HG03139 (cell line): ENCODE data around the gene TBC1D22B.

Experiments used
- ATAC-seq: cut with Tn5 transposase; IDR thresholded peaks from one replicate; pipeline ENCODE4 v1.9.1; 2021; ENCODE audit not compliant: unreplicated experiment

TBC1D22B gene, protein sequence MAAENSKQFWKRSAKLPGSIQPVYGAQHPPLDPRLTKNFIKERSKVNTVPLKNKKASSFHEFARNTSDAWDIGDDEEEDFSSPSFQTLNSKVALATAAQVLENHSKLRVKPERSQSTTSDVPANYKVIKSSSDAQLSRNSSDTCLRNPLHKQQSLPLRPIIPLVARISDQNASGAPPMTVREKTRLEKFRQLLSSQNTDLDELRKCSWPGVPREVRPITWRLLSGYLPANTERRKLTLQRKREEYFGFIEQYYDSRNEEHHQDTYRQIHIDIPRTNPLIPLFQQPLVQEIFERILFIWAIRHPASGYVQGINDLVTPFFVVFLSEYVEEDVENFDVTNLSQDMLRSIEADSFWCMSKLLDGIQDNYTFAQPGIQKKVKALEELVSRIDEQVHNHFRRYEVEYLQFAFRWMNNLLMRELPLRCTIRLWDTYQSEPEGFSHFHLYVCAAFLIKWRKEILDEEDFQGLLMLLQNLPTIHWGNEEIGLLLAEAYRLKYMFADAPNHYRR

DNA sequence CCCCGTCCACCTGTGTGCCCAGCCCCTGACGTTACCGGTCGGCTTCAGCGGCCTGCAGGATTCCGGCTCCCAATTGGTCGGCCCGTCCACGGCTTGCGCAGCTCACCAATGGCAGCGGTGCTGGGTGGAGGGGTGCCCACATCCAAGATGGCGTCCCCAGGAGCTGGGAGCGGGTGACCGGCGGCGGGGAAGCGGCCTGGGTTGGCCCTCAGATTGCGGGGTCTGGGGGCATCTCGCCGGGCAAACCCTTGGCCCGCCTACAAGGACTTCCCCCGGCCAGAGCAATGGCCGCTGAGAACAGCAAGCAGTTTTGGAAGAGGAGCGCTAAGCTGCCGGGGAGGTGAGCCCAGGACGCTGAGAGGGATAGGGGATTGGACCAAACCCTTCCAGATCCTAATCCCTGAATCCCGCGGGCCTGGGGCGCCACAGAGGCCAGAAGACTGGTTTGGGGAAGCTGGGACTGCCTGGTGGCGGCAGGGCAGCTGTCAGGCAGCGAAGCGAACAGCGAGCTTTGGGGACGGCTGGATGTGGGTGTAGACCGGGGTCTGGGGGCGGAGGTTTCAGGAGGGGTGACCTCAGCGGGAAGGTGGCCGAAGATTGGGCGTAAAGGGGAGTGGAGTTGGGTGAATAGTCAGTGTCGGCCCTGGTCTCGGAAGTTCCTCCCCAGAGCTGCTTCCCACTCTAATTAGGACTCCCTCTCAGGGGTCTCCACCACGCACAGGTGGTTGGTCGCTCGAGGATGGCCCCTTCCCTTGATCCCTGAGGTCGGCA lies at the start of gene TBC1D22B, which contains the start of gene TMEM217:
Gene TBC1D22B, plus strand, starts transcription at position 139 of the 771 bp plus-strand sequence. Its CDS starts 146 bp downstream, at position 285.
Gene TMEM217, minus strand, starts transcription at position 511 of the 771 bp plus-strand sequence. CDS start 39,114 bp downstream, outside the sequence.
- peak; percentile 93 for ATAC-seq

DNA sequence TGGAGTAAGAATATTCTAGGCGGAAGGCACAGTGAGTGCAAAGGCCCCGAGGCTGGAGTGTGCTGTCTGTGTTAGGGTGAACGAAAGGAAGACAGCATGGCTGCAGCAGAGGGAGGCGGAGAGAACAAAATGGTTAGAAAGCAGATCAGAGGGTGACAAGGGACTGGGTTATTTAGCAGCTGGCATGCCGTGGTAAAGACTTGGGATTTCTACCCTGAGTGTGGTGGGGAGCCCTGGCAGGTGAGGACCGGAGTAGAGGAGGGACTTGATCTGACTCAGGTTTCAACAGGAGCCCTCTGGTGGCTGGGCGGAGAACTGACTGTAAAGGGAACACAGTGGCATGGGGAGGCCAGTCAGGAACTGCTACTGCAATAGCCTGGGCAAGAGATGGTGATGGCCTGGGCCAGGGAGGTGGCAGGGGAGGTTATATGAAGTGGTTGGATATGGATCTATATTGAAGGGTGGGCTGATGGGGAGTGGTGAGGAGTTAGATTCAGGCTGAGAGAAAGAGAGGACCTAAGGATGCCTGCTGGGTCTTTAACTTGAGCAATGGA lies 49.6 kb upstream of the TBC1D22B start:
- peak; percentile 48 for ATAC-seq

DNA sequence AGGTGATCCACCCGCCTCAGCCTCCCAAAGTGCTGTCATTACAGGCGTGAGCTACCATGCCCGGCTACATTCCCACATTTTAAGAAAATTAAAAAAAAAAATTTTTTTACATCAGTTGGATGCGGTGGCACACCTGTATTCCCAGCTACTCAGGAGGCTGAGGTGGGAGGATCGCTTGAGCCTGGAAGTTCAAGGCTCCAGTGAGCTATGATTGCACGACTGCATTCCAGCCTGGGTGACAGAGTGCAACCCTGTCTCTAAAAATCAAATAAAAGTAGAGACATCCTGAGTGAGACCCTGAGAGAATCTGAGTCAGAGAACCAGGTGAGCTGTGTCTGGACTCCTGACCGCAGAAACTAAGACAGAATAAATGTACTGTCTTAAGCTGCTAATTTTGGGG lies 48.8 kb upstream of the TBC1D22B start:
- no peak for ATAC-seq

DNA sequence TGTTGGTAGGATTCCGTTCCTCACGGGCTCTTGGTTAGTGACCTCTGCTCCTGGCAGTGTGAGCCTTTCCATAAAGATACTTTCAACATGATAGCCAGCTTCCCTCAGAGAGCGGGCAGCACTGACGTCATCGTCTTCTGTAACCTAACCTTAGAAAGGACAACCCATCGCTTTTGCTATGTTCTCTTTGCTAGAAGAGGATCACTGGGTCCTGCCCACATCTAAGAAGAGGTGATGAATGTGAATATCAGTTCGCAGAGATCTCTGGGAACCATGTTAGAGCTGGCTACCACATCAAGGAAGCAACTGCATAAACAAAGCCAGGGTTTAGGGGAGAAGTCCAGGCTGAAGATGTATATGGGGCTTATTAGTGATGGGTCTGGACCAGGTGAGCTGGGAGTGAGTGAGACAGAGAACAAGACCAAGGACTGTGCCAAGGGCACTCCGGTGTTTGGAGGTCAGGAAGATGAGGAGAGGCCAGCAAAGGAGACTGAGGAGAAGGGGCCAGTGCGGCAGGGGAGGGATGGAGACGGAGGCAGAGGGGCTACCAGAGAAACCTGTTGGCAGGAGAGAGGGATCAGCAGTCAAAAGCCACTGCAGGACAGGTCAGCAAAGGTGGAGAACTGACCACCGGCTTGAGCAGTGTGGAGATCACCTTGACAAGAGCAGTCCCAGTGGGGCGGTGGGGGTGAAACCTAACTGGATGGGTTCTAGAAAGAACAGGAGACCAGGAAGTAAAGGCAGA lies 47.9 kb upstream of the TBC1D22B start:
- no peak for ATAC-seq

DNA sequence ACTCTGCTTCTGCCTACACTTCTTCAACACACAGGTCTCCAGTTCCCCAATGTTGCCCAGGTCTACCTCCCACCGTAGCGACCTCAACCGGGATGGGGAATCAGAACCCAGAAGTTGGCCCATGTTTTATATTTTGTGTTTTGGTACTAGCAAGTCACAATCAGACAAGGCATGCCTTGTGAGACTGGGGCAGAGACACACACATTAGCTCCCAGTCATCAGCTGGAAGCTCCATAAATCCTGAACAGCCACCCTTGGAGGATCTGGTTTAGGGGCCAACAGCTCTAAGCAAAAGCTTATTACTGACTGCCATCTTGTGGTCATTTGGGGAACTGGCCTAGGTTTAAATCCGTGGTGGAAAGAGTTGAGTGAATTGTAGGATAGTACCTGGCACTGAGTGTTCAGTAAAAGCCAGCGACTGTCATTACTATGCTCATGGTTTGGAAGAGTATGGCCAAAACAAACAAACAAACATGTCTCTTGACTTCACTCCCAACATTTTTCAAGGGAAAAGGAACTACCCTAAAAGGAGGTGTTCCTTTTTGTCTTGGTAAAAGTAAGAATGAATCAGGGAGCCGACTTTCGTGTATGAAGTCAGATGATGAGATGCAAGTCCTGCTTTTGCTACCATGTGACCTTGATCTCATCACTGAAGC lies 47.1 kb upstream of the TBC1D22B start:
- no peak for ATAC-seq

DNA sequence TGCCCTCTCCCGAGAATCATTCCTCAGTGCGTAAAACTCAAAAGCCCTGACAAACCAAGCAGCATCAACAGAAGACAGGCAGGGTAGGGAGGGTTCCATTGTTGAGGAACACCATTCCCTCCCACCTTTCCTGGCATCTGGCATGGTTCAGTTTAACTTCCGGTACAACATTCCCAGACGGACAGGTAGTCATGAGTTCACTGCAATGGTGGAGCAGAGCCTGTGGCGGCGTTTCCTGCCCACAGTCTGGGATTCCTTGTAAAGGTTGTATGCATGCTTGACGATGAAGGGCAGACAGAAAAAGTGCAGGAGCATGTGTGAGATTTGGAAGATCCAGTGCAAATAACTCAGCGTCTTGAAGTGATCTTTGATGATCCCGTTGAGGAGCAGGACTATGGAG lies 45.3 kb upstream of the TBC1D22B start:
- no peak for ATAC-seq

DNA sequence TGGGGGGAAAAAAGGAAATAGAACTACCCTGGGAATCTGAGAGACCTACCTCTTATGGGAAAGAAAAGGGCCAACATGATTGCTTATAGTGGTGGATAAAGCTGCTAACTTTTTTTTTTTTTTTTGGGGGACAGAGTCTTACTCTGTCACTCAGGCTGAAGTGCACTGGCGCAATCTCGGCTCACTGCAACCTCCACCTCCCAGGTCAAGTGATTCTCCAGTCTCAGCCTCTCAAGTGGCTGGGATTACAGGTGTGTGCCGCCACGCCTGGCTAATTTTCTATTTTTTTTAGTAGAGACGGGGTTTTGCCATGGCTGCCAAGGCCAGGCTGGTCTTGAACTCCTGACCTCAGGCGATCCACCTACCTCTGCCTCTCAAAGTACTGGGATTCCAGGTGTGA lies 39.5 kb upstream of the TBC1D22B start:
- no peak for ATAC-seq

DNA sequence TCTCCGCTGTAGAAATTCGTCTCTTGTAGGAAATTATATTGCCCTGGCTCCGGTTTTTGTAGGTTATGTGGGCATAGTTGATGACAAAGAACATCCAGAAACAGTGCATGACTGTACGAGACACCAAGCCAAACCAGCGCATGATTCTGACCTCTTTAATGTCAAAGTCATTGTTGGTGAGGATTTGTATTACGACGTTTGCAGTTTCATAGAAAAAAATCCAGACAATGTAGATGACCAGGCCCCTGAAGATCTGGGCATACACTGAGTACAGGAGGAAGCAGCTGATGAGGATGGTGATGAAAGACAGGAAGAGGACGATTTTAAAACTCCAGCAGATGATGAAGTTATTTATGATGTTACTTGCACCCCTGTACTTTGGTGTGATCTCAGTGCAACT lies 39.1 kb upstream of the TBC1D22B start:
- no peak for ATAC-seq

DNA sequence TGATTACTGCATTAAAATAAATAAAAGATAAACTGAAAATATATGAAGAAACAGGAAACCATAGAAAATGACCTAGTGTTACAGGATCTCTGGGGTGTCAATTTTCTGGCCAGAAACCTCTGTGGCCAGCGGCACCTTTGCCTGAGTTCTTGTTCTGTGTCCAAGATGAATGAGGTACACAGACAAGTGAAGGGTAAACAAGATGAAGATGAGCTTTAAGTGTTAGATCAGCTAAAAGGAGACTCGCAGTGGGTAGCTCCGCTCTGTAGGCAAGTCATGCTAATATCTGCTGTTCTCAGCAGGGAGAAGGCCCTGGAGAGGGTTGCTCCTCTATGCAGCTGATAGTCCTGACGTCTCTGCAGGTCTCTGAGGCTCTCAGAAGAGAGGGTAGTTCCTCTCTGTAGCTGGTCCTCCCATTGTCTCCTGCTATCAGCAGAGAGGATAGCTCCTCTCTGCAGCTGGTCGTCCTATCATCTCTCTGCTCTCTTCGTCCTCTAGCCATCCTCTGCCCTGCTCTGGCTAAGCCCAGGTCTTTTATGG lies 35.9 kb upstream of the TBC1D22B start:
- no peak for ATAC-seq

DNA sequence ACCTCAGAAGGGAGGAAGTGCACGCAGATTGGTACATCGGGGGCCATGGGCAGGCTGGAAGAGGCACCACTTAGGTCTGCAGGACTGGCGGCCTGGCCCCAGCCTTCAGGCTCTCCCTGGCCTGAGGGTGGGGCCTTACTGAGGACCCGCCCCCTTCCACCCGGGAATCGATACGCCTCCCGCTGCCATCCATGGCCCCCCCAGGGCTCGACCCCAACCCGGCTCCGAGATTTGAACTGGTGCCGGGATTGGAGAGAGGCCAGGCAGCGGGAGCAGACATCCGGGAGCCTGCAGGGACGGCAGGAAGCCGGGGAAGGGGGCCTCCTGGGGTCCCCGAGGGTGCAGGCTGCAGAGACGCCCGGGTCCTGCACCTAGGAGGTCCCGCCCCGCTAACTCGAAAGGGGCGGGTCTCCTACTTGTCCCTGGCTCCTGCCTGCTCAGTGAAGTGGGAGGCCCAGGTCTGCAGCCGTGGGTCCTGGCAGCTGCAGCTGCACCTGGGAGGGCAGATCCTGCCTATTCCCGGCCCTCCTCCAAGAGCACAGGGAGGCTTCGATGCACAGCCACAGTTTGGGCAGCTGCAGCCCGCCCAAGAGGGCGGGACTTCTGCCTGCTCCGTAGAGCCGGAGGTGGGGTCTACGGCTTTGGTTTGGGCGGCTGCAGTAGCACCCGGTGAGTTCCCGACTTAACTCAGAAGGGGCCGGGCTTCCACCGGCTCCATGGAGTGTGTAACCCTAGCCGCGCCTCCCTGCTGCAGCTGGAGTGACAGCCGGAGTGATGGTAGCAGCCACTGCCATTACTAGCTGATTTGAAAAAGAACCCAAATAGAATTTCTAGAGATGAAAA lies 35.2 kb upstream of the TBC1D22B start:
- peak; percentile 82 for ATAC-seq

DNA sequence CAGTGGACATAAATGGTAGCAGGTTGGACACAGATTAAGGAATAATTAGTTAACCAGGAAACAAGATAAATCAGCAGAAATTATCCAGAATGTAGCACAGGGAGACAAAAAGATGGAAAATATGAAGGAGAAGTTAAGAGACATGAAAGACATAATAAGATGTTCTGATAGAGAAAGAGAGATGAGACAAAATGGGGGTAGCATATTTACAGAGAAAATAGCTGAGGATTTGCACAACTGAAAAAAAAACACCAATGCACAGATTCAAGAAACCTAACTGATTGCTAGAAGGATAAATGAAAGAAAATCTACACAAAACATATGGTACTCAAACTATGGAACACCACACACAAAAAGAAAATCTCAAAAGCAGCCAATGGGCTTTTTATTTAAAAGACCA lies 34.6 kb upstream of the TBC1D22B start:
- no peak for ATAC-seq

DNA sequence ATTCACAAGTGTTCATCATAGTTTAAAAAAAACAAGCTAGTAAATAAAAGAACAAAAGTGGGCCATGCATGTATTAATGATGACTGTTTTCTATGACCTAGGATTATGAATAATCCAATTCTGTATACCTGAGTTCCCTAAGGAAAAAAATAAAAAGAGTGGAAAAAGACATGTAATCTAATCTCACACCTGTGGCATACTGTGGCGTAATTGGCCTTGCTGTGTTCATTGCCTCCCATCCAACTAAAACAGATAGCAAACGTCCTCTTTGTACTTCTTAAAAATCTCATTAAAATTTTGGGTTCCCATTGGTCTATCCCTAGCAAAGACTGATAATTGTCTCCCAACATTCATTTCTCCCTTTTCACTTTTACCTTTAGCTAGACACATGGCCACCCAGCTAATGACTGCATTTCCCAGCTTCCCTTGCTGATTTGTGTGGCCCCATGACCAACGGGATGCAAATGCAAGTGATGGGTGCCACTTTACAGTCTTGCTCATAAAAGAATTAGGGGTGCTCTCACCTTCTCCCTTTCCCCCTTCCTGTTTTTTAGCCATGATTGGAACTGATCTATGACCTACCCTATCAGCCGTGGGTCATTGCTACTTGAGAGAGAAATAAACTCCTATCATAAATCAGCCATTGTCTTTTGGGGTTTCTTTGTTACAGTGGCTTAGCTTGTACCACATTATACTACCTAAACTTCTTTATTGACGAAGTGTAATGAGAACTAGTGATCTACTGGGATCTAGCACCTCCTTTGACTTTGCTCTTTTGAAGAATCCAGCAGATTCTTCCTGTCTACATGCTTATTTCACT lies 32.0 kb upstream of the TBC1D22B start:
- no peak for ATAC-seq

DNA sequence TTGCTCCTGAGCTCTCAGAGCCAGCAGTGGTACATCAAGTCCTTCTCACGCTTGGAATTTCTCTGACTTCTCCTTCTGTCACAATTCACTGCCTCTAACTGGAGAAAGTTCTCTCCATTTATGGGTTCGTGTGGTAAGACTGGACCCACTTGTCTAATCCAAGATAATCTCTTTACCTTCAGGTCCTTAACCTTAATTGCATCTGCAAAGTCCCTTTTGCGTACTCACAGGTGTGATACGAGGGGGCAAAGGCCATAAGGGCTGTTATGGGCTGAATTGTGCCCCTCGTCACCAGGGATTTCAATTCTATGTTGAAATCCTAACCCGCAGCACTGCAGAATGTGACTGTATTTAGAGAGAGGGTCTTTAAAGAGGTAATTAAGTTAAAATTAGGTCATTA lies 27.5 kb upstream of the TBC1D22B start:
- ATAC-seq, result no peak

DNA sequence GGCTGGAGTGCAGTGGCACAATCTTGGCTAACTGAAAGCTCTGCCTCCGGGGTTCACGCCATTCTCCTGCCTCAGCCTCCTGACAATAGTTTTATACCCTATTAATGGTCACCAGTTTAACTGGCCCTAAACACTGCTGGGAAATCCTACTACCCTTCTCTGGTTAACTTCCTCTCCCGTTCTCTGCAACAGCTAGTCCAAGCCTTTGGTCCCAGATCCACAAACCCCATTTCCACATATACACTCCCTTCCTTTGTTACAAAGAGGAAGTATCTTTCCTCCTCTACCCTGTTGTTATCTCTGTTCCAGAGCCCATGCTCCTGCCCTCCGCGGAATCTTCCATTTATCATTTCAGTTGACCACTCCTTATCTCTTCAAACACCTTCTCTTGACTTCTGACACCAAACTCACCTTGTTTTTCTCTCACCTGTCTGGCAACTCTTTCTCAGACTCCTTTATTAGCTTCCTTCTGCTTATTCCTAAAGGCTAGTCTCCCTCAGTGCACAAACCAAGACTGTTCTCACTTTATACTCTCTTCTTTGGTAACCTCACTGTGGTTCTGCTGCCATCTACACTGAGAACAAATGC lies 25.0 kb upstream of the TBC1D22B start:
- no peak for ATAC-seq

DNA sequence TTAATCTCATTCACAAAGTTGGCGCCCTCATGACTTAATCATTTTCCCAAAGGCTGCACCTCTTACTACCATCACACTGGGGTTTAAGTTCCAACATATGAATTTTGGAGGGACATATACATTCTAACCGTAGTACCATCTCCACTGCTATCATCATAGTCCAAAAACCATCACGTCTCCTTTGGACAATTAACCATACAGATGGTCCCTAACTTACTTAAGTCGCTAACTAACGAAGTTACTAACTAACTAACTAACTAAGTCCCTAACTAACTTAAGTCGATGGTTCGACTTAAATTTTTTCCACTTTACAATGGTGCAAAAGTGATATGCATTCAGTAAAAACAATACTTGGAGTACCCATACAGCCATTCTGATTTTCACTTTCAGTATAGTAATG lies 24.0 kb upstream of the TBC1D22B start:
- ATAC-seq, result no peak

DNA sequence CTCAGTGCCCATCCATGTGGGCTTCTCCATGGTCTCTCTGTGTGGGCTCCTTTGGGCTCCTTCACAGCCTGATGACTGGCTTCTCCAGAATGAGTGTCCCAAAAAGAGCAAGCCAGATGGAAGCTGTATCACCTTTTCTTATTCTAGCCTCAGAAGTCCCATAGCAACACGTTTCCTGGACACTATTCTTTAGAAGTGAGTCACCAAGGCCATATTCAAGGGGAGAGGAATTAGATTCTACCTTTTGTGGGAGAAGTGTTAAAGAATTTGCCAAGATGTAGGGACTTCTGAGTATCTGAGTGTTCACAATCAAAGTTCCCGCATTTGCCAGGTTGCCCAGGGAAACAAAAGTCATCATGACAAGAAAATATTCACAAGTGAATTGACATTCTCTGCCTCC lies 20.7 kb upstream of the TBC1D22B start:
- no peak for ATAC-seq

DNA sequence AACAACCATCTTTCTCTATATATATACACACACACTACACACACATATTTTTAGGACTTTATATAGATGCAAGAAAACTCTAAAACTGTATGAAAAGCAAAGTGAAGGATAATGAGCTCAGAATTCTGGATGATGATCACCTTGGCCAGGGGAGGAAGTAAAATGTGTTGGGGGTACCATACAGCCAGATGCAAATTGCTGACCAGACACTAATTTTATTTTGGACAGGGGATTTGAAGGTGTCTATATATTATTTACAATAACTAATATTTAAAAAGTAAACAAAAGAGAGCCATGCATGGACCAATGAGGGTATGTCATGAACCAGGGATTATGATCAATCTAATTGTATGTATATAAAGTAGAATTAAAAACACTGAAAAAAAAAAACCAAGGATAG lies 19.8 kb upstream of the TBC1D22B start:
- no peak for ATAC-seq

DNA sequence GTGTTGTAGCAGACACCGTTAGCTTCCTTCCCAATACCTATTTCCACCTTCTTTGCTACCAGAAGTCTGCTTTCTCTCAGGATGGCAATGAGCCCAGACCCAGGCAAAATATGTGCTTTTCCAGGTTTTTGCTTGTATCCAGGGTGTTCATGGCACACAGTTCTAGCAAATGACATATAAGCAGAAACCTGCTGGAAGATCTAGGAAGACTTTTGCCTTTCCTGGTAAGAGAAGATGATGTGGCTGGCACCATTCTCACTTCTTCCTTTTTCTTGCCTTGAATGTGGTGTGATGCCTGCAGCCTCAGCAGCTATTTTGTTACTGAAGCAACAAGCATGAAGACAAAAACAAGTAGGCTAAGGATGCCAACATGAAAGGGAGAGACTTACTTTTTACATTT lies 19.2 kb upstream of the TBC1D22B start:
- no peak for ATAC-seq
